AG10803 (cell line): Measurements from ENCODE around the gene BOC.

Experiments used
- DNase-seq: peaks from one replicate; pipeline ENCODE4 v3.0.0; 2010; ENCODE audit warnings: low read depth
- H3K4me3 ChIP-seq: 2 replicates; pipeline ENCODE4 v1.5.1; 2011; ENCODE audit warnings: mild to moderate bottlenecking, low read length, control low read depth
- TF ChIP-seq, protein P1 (sequence below): conservative IDR thresholded peaks from 2 replicates; pipeline ENCODE4 v1.5.1; 2011; ENCODE audit warnings: mild to moderate bottlenecking, low read length, control low read depth, inconsistent platforms

Gene BOC

DNA sequence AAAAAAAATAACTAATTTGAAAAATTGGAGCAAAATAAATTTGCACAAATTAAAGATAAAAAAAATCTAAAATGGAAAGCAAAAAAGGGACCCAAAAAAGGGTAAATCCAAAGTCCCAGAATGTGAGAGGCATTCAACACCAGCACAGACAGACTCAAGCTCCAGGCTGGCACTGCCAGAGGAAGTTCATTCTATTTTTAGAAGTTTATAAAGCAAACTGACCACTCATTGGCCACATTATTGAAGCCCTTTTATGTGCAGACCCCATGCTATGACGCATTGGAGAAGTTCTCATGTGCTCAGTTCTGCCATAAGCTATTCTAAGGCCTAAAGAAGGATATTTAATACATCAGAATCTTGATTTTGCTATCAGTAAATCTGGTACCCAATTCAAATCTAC, 17.6 kb upstream of the BOC start:
- DNase-seq: no peak
- TF ChIP-seq, protein P1, sequence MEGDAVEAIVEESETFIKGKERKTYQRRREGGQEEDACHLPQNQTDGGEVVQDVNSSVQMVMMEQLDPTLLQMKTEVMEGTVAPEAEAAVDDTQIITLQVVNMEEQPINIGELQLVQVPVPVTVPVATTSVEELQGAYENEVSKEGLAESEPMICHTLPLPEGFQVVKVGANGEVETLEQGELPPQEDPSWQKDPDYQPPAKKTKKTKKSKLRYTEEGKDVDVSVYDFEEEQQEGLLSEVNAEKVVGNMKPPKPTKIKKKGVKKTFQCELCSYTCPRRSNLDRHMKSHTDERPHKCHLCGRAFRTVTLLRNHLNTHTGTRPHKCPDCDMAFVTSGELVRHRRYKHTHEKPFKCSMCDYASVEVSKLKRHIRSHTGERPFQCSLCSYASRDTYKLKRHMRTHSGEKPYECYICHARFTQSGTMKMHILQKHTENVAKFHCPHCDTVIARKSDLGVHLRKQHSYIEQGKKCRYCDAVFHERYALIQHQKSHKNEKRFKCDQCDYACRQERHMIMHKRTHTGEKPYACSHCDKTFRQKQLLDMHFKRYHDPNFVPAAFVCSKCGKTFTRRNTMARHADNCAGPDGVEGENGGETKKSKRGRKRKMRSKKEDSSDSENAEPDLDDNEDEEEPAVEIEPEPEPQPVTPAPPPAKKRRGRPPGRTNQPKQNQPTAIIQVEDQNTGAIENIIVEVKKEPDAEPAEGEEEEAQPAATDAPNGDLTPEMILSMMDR: no peak
- no peak overlapping the region for H3K4me3 ChIP-seq

DNA sequence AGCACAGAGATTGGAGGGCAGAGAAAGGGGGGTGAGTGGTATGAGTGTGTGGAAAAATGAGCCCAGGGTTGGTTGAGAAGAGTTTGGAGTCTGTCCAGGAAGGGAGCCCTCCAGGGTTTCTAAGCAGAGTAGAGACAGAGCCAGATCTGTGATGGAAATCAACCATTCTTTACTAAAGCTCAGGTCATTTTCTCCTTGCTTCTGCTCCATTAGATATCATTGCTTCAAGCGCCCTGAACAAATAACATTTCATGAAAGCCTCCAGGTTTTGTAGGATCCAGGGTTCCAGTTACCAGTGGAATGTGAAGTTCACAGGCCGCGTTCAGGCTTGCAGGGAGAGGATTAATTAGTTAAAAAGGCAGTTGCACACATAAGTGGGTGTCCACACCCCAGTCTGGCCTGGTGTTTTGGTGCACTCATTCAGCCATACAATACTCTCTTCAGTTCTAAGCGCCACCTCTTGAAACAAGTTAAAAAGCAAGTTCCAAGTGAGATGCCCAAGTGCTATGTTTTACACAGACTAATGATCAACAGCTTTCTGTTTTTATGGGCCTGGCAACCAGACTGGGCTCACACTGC, 16.4 kb upstream of the BOC start:
- H3K4me3 ChIP-seq: no peak overlapping the region
- DNase-seq: no peak
- TF ChIP-seq, protein P1: no peak

DNA sequence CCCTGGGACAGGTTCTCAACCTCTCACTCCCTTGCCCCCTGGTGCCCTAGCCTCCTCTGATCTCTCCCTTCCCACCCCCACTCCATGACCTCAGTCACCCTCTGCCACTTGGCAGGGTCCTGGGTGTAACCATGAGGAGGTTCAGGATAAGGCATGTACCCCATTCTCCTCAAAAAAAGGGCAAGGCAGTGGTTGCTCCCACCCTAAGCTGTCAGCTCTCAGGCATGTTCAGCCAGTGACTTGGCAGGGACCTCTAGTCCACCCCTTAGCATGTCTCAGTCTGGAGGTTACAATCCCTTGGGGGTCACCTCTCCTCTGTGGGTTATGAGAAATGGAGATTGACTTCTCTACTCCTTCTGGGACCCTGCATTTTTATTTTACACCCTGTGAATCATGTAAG, 11.0 kb upstream of the BOC start:
- no peak for DNase-seq
- H3K4me3 ChIP-seq: no peak overlapping the region
- TF ChIP-seq, protein P1: no peak

DNA sequence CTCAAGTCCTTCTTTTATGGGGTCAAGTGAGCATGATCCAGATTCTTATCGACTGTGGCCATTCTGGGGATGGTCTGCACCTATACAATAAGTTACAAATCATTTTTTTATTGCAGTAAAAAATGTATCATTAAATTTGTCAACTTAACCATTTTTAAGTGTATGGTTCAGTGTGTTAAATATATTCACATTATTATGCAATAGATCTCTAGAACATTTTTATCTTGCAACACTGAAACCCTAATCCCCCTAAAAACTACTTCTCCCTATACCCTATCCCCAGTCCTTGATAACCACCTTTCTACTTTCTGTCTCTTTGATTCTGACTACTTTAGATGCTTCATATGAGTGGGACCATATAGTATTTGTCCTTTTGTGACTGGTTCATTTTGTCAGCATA, 10.4 kb upstream of the BOC start:
- TF ChIP-seq, protein P1: no peak
- DNase-seq: no peak
- H3K4me3 ChIP-seq: no peak overlapping the region

DNA sequence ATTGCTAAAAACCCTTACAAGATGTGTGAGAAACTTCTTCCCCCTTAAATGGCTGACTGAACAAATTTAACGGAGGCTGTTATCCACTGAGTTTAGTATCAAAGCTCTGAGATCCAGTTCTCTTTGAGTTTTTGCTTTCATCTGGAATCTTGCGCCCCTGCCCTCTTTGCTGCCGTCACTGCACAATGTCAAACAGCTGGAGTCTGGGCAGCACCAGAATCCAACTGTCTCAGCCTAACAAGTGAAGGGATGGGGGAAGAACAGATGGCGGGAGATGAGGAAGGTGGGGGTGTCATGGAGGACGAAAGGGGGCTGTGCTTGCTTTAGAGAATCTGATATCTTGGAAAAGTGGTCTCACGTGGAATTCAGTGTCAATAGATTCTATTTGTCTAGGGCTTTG, 7.0 kb upstream of the BOC start:
- H3K4me3 ChIP-seq: no peak overlapping the region
- DNase-seq: no peak
- TF ChIP-seq, protein P1: no peak

DNA sequence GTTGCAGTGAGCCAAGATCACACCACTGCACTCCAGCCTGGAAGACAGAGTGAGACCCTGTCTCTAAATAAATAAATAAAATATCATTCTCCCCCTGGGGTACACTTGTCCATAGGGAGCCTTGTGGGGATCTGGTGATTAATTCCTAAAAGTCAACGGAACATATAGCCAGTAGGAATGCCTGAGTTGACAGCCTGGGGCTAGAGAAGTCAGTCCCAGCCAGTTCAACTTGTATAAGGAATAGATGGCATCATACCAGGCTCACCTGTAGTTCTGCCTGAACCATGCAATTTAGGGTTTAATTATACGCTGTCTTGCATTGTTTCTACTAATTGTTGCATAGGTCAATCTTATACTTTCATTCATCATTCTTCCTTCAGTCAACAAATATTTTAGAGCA, 5.9 kb upstream of the BOC start:
- H3K4me3 ChIP-seq: no peak overlapping the region
- TF ChIP-seq, protein P1: no peak
- DNase-seq: no peak

DNA sequence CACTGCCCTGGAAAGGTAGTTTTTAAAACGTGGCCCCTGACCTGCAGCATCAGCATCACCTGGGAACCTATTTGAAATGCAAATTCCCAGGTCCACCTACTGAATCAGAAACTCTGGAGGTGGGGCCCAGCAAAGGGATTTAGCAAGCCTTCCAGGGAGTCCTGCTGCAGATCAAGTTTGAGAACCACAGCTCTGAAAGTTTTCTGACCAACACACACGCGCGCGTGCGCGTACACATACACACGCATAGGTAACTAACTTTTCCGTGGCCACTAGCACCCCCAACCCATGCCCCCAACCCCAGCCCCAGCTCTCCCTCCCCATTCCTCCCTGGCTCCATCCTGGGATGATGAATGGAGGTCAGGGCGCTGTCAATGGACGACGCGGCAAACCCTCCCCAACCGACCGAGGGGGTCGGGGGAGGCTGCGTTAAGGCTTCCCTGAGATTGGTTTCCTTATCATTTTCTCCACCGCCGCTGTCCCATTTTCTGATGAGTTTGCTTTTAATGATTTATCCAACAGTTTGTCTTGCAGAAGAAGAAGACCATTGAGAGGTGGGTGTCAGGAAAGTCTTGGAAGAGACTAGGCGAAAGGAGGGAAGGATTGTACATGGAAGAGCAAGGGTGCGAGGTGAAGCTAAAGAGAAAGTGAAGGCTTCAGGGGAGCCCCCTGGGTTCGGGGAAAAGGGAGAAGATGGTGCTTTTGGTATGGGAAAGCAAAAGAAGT, 590 bp upstream of the BOC start:
- peak; percentile 19 for DNase-seq
- peak overlapping the region; percentile 85 for H3K4me3 ChIP-seq
- TF ChIP-seq, protein P1: no peak
